ENCODE results near the gene SZRD1. TPM values are rescaled to one million over a fixed set of nuclear protein-coding genes. Genes with fewer than 3 reads are reported as not detected.

Gene SZRD1
- polyA plus RNA-seq, 5 donors = 77.4 to 103 (median 83.0) TPM

DNA sequence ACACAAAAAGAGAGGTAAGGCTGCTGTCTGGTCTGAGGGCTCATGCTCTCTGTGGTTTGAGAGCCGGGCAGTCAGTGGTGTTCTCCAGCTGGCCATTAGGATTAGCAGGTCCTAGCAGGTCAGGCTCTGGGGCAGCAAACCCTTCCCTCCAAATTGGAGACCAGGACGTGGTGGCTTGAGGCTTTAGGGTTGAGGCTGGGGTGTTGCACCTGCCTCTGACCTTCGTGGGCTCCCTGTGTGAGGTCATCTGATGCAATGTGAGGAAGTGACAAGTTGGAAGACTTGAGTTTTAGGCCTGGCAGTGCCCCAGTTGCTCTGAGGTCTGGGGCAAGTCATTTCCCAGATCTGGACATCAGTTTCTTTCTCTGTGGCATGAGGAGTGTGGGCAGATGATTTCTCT, 24.4 kb downstream of the SZRD1 start:
- DNase-seq = no peak

GRCh38 chr1:16392740-16393569, 25.9 kb downstream of the SZRD1 start:
- no peak for DNase-seq

DNA sequence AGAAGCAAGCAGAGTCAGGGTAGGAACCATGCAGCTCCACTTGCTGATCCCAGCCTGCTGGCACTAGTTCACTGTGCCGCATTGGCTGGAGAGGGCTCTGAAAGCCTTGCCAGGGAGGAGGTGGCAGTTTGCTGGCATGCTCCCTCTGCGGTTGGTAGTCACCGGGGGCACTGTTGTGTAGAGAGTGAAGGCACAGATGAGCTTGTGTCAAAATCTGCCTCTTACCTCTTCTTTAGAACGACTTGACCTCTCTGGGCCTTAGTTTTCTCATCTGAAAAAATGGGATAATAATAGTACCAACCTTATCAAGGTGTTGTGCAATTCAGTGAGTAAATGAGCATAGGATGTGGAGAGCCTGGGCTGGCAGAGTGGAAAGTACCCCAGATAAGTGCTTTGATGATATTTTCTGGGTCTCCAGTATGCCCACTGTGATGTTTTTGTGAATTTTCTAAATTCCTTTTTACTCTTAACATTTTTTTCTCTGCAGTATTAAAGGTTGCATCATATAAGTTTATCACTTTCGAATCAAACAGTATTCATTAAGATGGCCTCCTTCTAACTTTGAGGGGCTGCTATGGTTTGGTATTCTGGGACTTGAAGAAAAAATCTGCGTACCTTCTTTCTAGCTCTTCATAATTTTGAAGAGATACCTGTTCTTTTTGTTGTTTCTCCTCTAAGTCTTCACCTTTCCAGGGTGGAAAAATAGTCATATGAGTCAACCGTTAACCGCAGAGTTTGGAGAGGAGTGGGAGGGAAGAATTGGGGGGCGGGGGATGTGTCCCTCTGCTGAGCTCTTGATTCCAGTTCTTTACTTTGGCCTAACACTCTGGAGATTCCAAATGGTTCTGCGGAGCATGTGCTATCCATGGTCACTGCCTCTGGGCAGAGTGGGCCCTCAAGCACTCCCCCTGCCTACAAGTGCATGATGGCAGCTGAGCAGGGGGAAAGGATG, 26.8 kb downstream of the SZRD1 start:
- DNase-seq = no peak

DNA sequence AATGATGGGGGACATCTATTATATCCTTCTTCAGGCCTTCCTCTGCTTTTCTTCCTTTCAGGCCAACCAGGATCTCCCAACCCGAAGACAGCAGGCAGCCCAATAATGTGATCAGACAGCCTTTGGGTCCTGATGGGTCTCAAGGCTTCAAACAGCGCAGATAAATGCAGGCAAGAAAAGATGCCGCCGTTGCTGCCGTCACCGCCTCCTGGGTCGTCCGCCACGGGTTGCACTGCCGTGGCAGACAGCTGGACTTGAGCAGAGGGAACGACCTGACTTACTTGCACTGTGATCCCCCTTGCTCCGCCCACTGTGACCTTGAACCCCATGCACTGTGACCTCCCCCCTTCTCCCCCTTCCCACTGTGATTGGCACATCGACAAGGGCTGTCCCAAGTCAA, 27.9 kb downstream of the SZRD1 start:
- no peak for DNase-seq

GRCh38 chr1:16396591-16396990, 29.5 kb downstream of the SZRD1 start:
- no peak for DNase-seq

GRCh38 chr1:16397120-16397519, 30.1 kb downstream of the SZRD1 start:
- no peak for DNase-seq

DNA sequence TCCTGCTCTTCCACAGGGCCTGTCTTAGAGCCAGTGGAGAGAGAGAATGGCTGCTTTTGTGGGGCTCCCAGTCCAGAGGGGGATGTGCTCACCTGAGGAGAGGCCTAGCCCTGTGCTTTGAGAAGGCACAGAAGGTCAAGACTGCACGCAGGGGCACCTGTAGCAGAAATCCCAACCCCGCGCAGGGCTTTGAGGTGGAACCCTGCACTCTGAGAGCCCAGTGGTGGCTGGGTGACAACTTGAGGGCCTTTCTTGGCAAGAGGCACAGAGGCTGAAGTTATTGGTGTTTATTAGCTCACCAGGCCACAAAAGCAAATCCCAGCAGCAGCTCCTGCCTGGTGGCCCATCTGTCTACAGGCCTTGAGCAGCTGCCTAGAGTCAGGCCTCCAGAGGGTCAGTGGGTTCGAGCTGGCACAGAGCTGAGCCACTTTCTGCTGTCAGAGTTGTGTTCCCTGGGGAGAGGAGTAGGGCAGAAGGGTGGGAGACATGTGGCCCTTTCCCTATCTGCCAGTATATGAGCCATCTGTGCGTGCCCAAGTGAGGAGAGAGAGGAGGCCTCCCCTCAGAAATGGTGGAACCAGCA, 31.4 kb downstream of the SZRD1 start:
- DNase-seq = no peak

DNA sequence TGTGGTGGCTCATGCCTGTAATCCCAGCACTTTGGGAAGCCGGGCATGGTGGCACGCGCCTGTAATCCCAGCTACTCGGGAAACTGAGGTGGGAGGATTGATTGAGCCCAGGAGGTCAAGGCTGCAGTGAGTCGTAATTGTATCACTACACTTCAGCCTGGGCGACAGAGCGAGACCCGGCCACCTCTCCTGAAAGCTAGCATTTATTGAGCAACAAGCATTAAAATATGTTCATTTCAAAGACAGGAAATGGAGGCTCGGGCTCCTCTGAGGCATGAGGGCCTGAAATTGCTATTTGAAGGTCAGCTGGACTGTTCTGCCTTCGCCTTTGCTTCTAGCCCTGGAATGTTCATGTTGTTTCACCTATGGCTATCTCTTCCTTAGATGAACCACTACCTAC, 35.7 kb downstream of the SZRD1 start:
- no peak for DNase-seq

- DNase-seq = no peak
These were observed 38.4 kb downstream of the SZRD1 start for GRCh38 chr1:16405441-16405840.

DNA sequence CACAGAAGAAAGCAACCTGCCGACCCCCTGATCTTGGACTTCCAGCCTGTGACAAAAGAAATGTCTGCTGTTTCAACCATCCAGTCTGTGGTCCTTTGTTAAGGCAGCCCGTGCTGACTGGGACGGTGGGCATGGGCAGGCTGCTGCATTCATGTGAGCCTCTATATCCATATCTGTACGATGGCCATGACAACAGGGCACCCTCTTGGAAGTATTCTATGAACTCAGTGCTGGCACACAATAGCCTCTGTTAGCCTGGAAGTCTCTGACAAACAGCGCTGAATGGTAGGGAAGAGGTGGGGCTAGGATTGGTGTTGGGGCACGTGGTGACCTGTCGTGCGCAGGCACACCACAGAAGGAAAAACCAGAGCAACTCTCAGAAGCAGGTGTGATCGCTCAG, 39.8 kb downstream of the SZRD1 start:
- DNase-seq = no peak

DNA sequence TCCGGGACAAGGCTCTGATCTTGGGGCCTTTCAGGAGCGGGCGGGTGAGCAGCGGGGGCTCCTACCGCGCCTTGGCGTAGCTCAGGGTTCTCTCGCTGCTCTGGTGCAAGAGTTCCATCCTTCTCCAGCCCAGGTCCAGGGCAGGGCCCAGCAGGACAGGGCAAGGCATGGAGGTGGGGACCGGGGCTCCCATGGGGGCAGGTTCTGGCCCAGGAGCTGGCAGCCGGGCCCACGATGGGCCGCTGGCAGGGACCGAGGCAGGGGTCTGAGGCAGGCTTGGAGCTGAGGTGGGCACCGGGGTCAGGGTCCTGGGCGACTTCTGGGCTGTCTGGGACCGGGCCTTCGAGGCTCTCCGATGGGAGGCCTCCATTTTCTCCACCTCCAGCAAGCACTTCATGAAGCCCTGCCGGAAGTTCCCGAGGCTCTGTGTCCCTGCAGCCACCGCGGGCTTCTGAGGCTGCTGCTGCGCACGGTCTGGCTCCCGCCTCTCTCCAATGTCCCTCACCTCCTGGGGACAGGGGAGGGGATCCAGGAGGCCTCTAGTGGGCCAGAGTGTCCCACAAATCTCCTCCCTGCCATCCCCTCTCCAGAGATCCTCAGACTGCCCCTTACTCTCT, 42.6 kb downstream of the SZRD1 start:
- no peak for DNase-seq

DNA sequence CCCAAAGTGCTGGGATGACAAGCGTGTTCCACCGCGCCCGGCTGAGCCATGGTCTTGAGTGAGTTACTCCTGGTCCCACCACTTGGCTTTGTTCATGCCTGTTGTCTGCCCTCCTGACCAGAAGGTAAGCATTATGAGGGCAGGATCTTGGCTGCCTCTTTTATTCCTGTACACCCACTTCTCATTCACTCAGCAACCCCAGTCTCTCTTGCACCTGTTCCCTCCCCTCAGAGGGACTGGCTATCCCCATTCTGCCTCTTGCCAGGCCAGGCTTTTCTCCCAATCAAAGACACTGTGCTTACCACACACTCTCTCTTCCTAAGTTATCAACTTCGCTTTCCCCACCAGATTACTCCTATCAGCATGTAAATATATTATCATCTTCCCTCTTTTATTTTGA, 43.8 kb downstream of the SZRD1 start:
- DNase-seq = no peak

DNA sequence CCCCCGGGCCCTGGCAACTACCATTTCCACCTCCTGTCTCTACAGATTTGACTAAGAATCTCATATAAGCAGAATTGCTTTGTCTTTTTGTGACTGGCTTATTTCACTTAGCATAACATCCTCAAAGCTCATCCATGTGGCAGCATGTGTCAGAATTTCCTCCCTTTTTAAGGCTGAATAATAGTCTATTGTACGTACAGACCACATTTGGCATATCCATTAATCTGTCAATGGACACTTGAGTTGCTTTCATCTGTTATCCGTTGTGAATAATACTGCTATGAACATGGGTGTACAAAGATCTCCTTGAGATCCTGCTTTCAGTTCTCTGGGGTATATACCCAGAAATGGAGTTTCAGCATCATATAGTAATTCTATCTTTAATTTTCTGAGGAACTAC, 46.1 kb downstream of the SZRD1 start:
- DNase-seq = no peak

GRCh38 chr1:16418823-16419425, 51.9 kb downstream of the SZRD1 start:
- DNase-seq = no peak

GRCh38 chr1:16420424-16421118, 53.5 kb downstream of the SZRD1 start:
- DNase-seq = no peak

DNA sequence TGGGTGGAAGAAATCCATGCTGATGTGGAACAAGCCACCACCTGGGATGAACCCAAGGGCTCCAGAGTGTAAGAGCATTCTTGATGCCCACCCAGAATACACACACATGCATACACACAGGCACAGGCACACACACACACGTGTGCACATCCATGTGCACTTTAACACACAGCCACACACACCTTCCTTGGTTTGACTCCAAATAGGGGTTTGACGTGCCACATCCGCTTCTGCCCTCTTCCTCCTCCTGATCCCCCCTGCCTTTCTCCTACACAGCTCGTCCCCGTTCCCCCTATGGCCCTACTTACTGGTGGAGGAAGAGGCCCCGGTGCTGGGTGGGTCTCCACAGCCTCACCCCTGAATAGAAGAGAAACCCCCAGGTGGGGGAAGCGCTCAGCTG, 54.2 kb downstream of the SZRD1 start:
- DNase-seq = no peak

GRCh38 chr1:16422041-16422440, 55.0 kb downstream of the SZRD1 start:
- no peak for DNase-seq

- no peak for DNase-seq
These were observed 58.3 kb downstream of the SZRD1 start for GRCh38 chr1:16425125-16426025.

GRCh38 chr1:16430606-16431005, 63.6 kb downstream of the SZRD1 start:
- DNase-seq = no peak

DNA sequence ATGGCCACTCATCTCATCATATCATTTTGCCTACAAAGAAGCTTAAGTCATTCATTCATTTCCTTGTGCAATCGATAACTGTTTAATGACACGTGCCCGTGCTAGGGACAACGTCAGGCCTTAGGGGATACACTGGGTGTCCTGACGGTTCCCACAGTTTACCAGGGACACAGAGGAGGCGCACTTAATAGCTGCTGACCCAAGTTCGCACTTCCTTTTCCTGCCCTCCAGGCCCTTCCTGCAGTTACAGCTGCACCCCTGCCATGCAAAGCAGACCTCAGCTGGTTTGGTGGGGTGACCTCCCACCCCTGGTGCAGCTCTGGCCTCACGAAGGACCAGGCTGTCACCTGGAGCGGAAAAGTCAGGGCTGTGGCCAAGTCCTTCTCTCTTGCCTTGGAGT, 66.0 kb downstream of the SZRD1 start:
- no peak for DNase-seq
